GM12865 (cell line): ENCODE data around the gene CGNL1.

Experiments used
- DNase-seq: peaks from one replicate; pipeline ENCODE4 v3.0.0; 2010; ENCODE audit warnings: low read depth
- H3K4me3 ChIP-seq: 2 replicates; pipeline ENCODE4 v1.5.1; 2011; ENCODE audit warnings: mild to moderate bottlenecking, low read depth, low read length, control low read depth
- TF ChIP-seq, protein P1 (sequence below): IDR thresholded peaks from 2 replicates; pipeline ENCODE4 v1.5.1; 2011; ENCODE audit warnings: low read length, control low read depth, low read depth, inconsistent platforms; ENCODE audit not compliant: insufficient read depth; ENCODE audit errors: missing control alignments

CGNL1 gene

DNA sequence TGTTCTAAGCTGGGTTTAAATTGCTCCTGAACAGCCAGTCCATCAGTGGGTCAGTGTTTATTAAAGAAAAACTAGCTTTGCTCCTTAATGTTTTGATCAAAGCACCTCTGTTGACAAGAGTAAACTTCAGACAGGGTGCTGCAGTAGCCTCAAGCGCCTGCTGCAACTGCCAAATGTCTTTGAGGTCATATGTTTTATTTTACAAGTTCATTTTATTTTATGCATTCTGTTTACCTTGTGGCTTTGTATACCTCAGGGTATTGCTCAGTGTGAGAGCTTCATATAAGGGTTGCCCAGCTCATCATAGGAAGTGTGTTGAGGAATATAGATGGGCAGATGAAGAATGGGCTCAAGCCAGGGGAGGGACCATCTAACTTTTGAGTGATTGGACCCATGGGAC, 223.9 kb downstream of the CGNL1 start:
- TF ChIP-seq, protein P1, sequence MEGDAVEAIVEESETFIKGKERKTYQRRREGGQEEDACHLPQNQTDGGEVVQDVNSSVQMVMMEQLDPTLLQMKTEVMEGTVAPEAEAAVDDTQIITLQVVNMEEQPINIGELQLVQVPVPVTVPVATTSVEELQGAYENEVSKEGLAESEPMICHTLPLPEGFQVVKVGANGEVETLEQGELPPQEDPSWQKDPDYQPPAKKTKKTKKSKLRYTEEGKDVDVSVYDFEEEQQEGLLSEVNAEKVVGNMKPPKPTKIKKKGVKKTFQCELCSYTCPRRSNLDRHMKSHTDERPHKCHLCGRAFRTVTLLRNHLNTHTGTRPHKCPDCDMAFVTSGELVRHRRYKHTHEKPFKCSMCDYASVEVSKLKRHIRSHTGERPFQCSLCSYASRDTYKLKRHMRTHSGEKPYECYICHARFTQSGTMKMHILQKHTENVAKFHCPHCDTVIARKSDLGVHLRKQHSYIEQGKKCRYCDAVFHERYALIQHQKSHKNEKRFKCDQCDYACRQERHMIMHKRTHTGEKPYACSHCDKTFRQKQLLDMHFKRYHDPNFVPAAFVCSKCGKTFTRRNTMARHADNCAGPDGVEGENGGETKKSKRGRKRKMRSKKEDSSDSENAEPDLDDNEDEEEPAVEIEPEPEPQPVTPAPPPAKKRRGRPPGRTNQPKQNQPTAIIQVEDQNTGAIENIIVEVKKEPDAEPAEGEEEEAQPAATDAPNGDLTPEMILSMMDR = no peak
- no peak for DNase-seq
- H3K4me3 ChIP-seq = no peak overlapping the region
